HG03354 (cell line): Measurements from ENCODE around the gene BCLAF1.
A peak's percentile ranks its signal among the peaks of the same experiment; 100 is the strongest.
"Not testable (repeated sequence)": the region's sequence is repeated elsewhere in the genome, so short reads cannot be mapped to it uniquely, and the experiment has no call there.

Source experiments
- ATAC-seq: cut with Tn5 transposase; IDR thresholded peaks from one replicate; pipeline ENCODE4 v1.9.1; 2021; ENCODE audit warnings: mild to moderate bottlenecking; ENCODE audit not compliant: unreplicated experiment, poor library complexity, severe bottlenecking

Gene BCLAF1

GRCh38 chr6:136250686-136251008 is 39.0 kb downstream of the BCLAF1 start:
- ATAC-seq, result peak; percentile 10

GRCh38 chr6:136249811-136250685 is 39.6 kb downstream of the BCLAF1 start, which contains the start of gene MTFR2:
MTFR2 (minus strand) TSS chr6:136250311; CDS start chr6:136249099, 1,212 bp downstream.
- peak; percentile 96 for ATAC-seq

GRCh38 chr6:136249336-136249735 is 40.3 kb downstream of the BCLAF1 start:
- peak; percentile 1 for ATAC-seq

- no peak for ATAC-seq
Observed at GRCh38 chr6:136244061-136244616, 45.5 kb downstream of the BCLAF1 start.

- ATAC-seq, result no peak
Observed at GRCh38 chr6:136236466-136237293, 53.0 kb downstream of the BCLAF1 start.

- ATAC-seq, result no peak
Observed at GRCh38 chr6:136235233-136235564, 54.4 kb downstream of the BCLAF1 start.

- no peak for ATAC-seq
Observed at GRCh38 chr6:136232701-136233100, 56.9 kb downstream of the BCLAF1 start.

- ATAC-seq, result no peak
Observed at GRCh38 chr6:136230219-136230853, 59.3 kb downstream of the BCLAF1 start.

GRCh38 chr6:136228814-136229213 is 60.8 kb downstream of the BCLAF1 start:
- ATAC-seq, result no peak

GRCh38 chr6:136226674-136227377 is 62.8 kb downstream of the BCLAF1 start:
- ATAC-seq, result peak; percentile 37

GRCh38 chr6:136226027-136226673 is 63.5 kb downstream of the BCLAF1 start:
- ATAC-seq, result peak; percentile 91

GRCh38 chr6:136225496-136225895 is 64.2 kb downstream of the BCLAF1 start:
- ATAC-seq, result no peak

GRCh38 chr6:136224974-136225373 is 64.7 kb downstream of the BCLAF1 start:
- ATAC-seq, result not testable (repeated sequence)

GRCh38 chr6:136216503-136217401 is 72.9 kb downstream of the BCLAF1 start:
- no peak for ATAC-seq

GRCh38 chr6:136213853-136214252 is 75.8 kb downstream of the BCLAF1 start:
- ATAC-seq, result no peak

GRCh38 chr6:136213012-136213539 is 76.6 kb downstream of the BCLAF1 start:
- no peak for ATAC-seq

GRCh38 chr6:136212608-136213007 is 77.0 kb downstream of the BCLAF1 start:
- no peak for ATAC-seq
